Measurements from ENCODE around the gene CBY2. TPM values are rescaled to one million over a fixed set of nuclear protein-coding genes. Genes with fewer than 3 reads are reported as not detected.
A peak's percentile ranks its signal among the peaks of the same experiment; 100 is the strongest.

CBY2 gene
- total RNA-seq, 2 donors from 2014 or later: not detected

- Mint-ChIP-seq H3K36me3 (no peaks in the 10 kb centered on the region), H3K9me3 (no peaks in the 10 kb centered on the region), H3K4me1 (ENCODE audit: low read depth in 2 of 2) (no peaks in the 10 kb centered on the region), H3K4me3 (no peak overlapping the region), H3K27me3 (peaks cover 0 to 17% of the 10 kb centered on the region in 2 donors), H3K27ac (no peak overlapping the region)
- no peak for DNase-seq (ENCODE audit: low spot score)
- peak; percentile 31 to 56 for ATAC-seq
Measured at GRCh38 chr13:45683701-45684100, 18.4 kb upstream of the CBY2 start.

- H3K27me3 Mint-ChIP-seq: peaks cover 0 to 18% of the 10 kb centered on the region in 2 donors
- H3K27ac Mint-ChIP-seq: no peak overlapping the region
- H3K9me3 Mint-ChIP-seq: no peaks in the 10 kb centered on the region
- H3K36me3 Mint-ChIP-seq: no peaks in the 10 kb centered on the region
- ATAC-seq: no peak
- DNase-seq (ENCODE audit: low spot score): no peak
- H3K4me3 Mint-ChIP-seq: no peak overlapping the region
- H3K4me1 Mint-ChIP-seq (ENCODE audit: low read depth in 2 of 2): no peaks in the 10 kb centered on the region
Measured at GRCh38 chr13:45688577-45688976, 13.5 kb upstream of the CBY2 start.

GRCh38 chr13:45690636-45691035 lies 11.5 kb upstream of the CBY2 start:
- H3K4me1 Mint-ChIP-seq (ENCODE audit: low read depth in 2 of 2): peaks cover 0 to 7% of the 10 kb centered on the region in 2 donors
- DNase-seq (ENCODE audit: low spot score) (no peak), ATAC-seq (no peak)
- H3K36me3 Mint-ChIP-seq: no peaks in the 10 kb centered on the region
- no peak overlapping the region for H3K4me3 Mint-ChIP-seq
- H3K27me3 Mint-ChIP-seq: peaks cover 0 to 11% of the 10 kb centered on the region in 2 donors
- H3K9me3 Mint-ChIP-seq: no peaks in the 10 kb centered on the region
- no peak overlapping the region for H3K27ac Mint-ChIP-seq

GRCh38 chr13:45691251-45691650 lies 10.9 kb upstream of the CBY2 start:
- no peak for ATAC-seq
- Mint-ChIP-seq H3K36me3 (no peaks in the 10 kb centered on the region), H3K4me1 (ENCODE audit: low read depth in 2 of 2) (peaks cover 0 to 7% of the 10 kb centered on the region in 2 donors), H3K27me3 (peaks cover 0 to 11% of the 10 kb centered on the region in 2 donors), H3K27ac (no peak overlapping the region), H3K4me3 (no peak overlapping the region), H3K9me3 (no peaks in the 10 kb centered on the region)
- DNase-seq (ENCODE audit: low spot score): no peak

- no peaks in the 10 kb centered on the region for H3K9me3 Mint-ChIP-seq
- peaks cover 0 to 7% of the 10 kb centered on the region in 2 donors for H3K4me1 Mint-ChIP-seq (ENCODE audit: low read depth in 2 of 2)
- peaks cover 0 to 11% of the 10 kb centered on the region in 2 donors for H3K27me3 Mint-ChIP-seq
- H3K4me3 Mint-ChIP-seq: no peak overlapping the region
- H3K27ac Mint-ChIP-seq: no peak overlapping the region
- H3K36me3 Mint-ChIP-seq: no peaks in the 10 kb centered on the region
- DNase-seq (ENCODE audit: low spot score) (no peak), ATAC-seq (no peak)
Measured at GRCh38 chr13:45691667-45692066, 10.5 kb upstream of the CBY2 start.

GRCh38 chr13:45695198-45695730 lies 6.9 kb upstream of the CBY2 start:
- Mint-ChIP-seq H3K27ac (peak overlapping the region in 1 of 2 donors; percentile 31), H3K36me3 (no peaks in the 10 kb centered on the region), H3K9me3 (no peaks in the 10 kb centered on the region), H3K4me3 (peak overlapping the region; percentile 23), H3K27me3 (peaks cover 4 to 11% of the 10 kb centered on the region in 2 donors), H3K4me1 (ENCODE audit: low read depth in 2 of 2) (peaks cover 0 to 7% of the 10 kb centered on the region in 2 donors)
- DNase-seq (ENCODE audit: low spot score) (no peak), ATAC-seq (peak; percentile 43 to 82)

GRCh38 chr13:45696610-45697226 lies 5.4 kb upstream of the CBY2 start:
- DNase-seq (ENCODE audit: low spot score) (no peak), ATAC-seq (no peak)
- no peaks in the 10 kb centered on the region for H3K36me3 Mint-ChIP-seq
- peaks cover 0 to 7% of the 10 kb centered on the region in 2 donors for H3K4me1 Mint-ChIP-seq (ENCODE audit: low read depth in 2 of 2)
- H3K4me3 Mint-ChIP-seq: no peak overlapping the region
- H3K9me3 Mint-ChIP-seq: no peaks in the 10 kb centered on the region
- H3K27me3 Mint-ChIP-seq: peaks cover 2 to 9% of the 10 kb centered on the region in 2 donors
- peak overlapping the region in 1 of 2 donors; percentile 31 for H3K27ac Mint-ChIP-seq

- ATAC-seq: peak in 1 of 2 donors; percentile 43
- peaks cover 10 to 25% of the 10 kb centered on the region in 2 donors for H3K27me3 Mint-ChIP-seq
- peak overlapping the region in 1 of 2 donors; percentile 29 for H3K27ac Mint-ChIP-seq
- H3K4me1 Mint-ChIP-seq (ENCODE audit: low read depth in 2 of 2): no peaks in the 10 kb centered on the region
- H3K9me3 Mint-ChIP-seq: no peaks in the 10 kb centered on the region
- no peaks in the 10 kb centered on the region for H3K36me3 Mint-ChIP-seq
- DNase-seq (ENCODE audit: low spot score): no peak
- H3K4me3 Mint-ChIP-seq: peak overlapping the region; percentile 2
Measured at GRCh38 chr13:45700971-45701900, 884 bp upstream of the CBY2 start.

GRCh38 chr13:45702869-45703391 lies 810 bp downstream of the CBY2 start:
- DNase-seq (ENCODE audit: low spot score): no peak
- no peak for ATAC-seq
- Mint-ChIP-seq H3K4me1 (ENCODE audit: low read depth in 2 of 2) (no peaks in the 10 kb centered on the region), H3K9me3 (no peaks in the 10 kb centered on the region), H3K36me3 (no peaks in the 10 kb centered on the region), H3K27ac (no peak overlapping the region), H3K4me3 (no peak overlapping the region), H3K27me3 (peaks cover 13 to 35% of the 10 kb centered on the region in 2 donors)

- H3K4me3 Mint-ChIP-seq: no peak overlapping the region
- no peaks in the 10 kb centered on the region for H3K9me3 Mint-ChIP-seq
- ATAC-seq (no peak), DNase-seq (ENCODE audit: low spot score) (no peak)
- H3K4me1 Mint-ChIP-seq (ENCODE audit: low read depth in 2 of 2): no peaks in the 10 kb centered on the region
- H3K36me3 Mint-ChIP-seq: no peaks in the 10 kb centered on the region
- peaks cover 13 to 35% of the 10 kb centered on the region in 2 donors for H3K27me3 Mint-ChIP-seq
- H3K27ac Mint-ChIP-seq: no peak overlapping the region
Measured at GRCh38 chr13:45704211-45704739, 2.2 kb downstream of the CBY2 start.

GRCh38 chr13:45704854-45705695 lies 3.0 kb downstream of the CBY2 start:
- no peak overlapping the region for H3K4me3 Mint-ChIP-seq
- H3K9me3 Mint-ChIP-seq: no peaks in the 10 kb centered on the region
- no peak overlapping the region for H3K27ac Mint-ChIP-seq
- no peaks in the 10 kb centered on the region for H3K36me3 Mint-ChIP-seq
- peaks cover 13 to 33% of the 10 kb centered on the region in 2 donors for H3K27me3 Mint-ChIP-seq
- no peaks in the 10 kb centered on the region for H3K4me1 Mint-ChIP-seq (ENCODE audit: low read depth in 2 of 2)
- DNase-seq (ENCODE audit: low spot score) (no peak), ATAC-seq (no peak)

- Mint-ChIP-seq H3K27me3 (peaks cover 13 to 26% of the 10 kb centered on the region in 2 donors), H3K4me3 (no peak overlapping the region), H3K36me3 (no peaks in the 10 kb centered on the region), H3K27ac (no peak overlapping the region), H3K4me1 (ENCODE audit: low read depth in 2 of 2) (no peaks in the 10 kb centered on the region), H3K9me3 (no peaks in the 10 kb centered on the region)
- ATAC-seq: no peak
- DNase-seq (ENCODE audit: low spot score): no peak
Measured at GRCh38 chr13:45705918-45706317, 3.8 kb downstream of the CBY2 start.

Data from natural killer cell treated with Interleukin-12 subunit alpha and Interleukin-12 subunit beta and Interleukin-15 and Interleukin-18, amount 100 ng/mL, for 72 hours (primary cell).